B cell (primary cell): ENCODE results near the gene RBP2. TPM values are rescaled to one million over a fixed set of nuclear protein-coding genes. Genes with fewer than 3 reads are reported as not detected.

ENCODE experiments used
- ATAC-seq: fragments of 200-7000 bp; cut with Tn5 transposase; one replicate; pipeline ENCODE4 v1.10.0; 2021; ENCODE audit warnings: low read depth, mild to moderate bottlenecking, moderate number of reproducible peaks, moderate library complexity
- CTCF ChIA-PET: fragments of 350-600 bp; sonication (Branson Sonifier 250); formaldehyde crosslinking; loops from one replicate; lab custom pipeline; 2021; ENCODE audit warnings: antibody characterized with exemption, inconsistent platforms; lab: Charles Lee
- POLR2A ChIA-PET: fragments of 350-600 bp; sonication (Branson Sonifier 250); formaldehyde crosslinking; loops from one replicate; lab custom pipeline; 2021; ENCODE audit warnings: antibody characterized with exemption; lab: Charles Lee
- DNase-seq: peaks from one replicate; pipeline ENCODE4 v3.0.0; 2013
- H2AFZ ChIP-seq: 2 replicates; pipeline ENCODE4 v1.6.1; 2012; ENCODE audit warnings: mild to moderate bottlenecking, low read depth, low read length; ENCODE audit not compliant: insufficient read depth, poor library complexity, severe bottlenecking
- H3K27ac ChIP-seq, 2 donors: 1 replicate in 1 of 2; 2 replicates in 1 of 2; pipeline ENCODE4 v1.5.1; 2012 to 2013; ENCODE audit warnings: low read length in 2 of 2, mild to moderate bottlenecking in 2 of 2, moderate library complexity in 1 of 2
- H3K27me3 ChIP-seq, 4 experiments: fragments of 200-600 bp in 1 of 4; sonication (generic) in 1 of 4; replicated peaks in 1 of 4; 1 replicate in 2 of 4; 2 replicates in 2 of 4; pipeline versions ENCODE4 v1.6.1 to v1.7.0; 2013 to 2016; ENCODE audit warnings: low read length in 3 of 4, mild to moderate bottlenecking in 2 of 4, mixed read lengths in 1 of 4, moderate library complexity in 1 of 4; ENCODE audit not compliant: insufficient read depth in 4 of 4, control insufficient read depth in 3 of 4; ENCODE audit errors: control extremely low read depth in 1 of 4
- H3K36me3 ChIP-seq, 2 experiments: replicated peaks in 1 of 2; 1 replicate in 1 of 2; 2 replicates in 1 of 2; pipeline versions ENCODE4 v1.6.1 to v1.7.1; 2013; ENCODE audit warnings: low read length in 1 of 2; ENCODE audit not compliant: insufficient read depth in 2 of 2, control insufficient read depth in 1 of 2; ENCODE audit errors: control extremely low read depth in 1 of 2, extremely low read depth in 1 of 2
- H3K4me1 ChIP-seq, 2 donors: fragments of 200-600 bp in 1 of 2; sonication (generic) in 1 of 2; 1 replicate in 1 of 2; 2 replicates in 1 of 2; pipeline versions ENCODE4 v1.5.1 to v1.6.1; 2013 to 2017; ENCODE audit warnings: low read length in 2 of 2; ENCODE audit not compliant: control insufficient read depth in 2 of 2, insufficient read depth in 2 of 2
- H3K4me2 ChIP-seq: replicated peaks from 2 replicates; pipeline ENCODE3; 2012; ENCODE audit warnings: mild to moderate bottlenecking, low read depth, low read length; ENCODE audit not compliant: poor library complexity, severe bottlenecking
- H3K4me3 ChIP-seq, 5 experiments: fragments of 200-600 bp in 1 of 5; sonication (generic) in 1 of 5; 1 replicate in 3 of 5; 2 replicates in 2 of 5; pipeline versions ENCODE4 v1.5.1 to v1.7.0; 2011 to 2016; ENCODE audit warnings: low read length in 4 of 5, mild to moderate bottlenecking in 4 of 5, low read depth in 2 of 5, control low read depth in 1 of 5, moderate library complexity in 1 of 5; ENCODE audit not compliant: insufficient read depth in 1 of 5; ENCODE audit errors: control extremely low read depth in 1 of 5, extremely low read depth in 1 of 5
- H3K79me2 ChIP-seq: fragments of 200-600 bp; sonication (generic); one replicate; pipeline ENCODE4 v1.6.0; 2016; ENCODE audit warnings: low read length; ENCODE audit not compliant: control insufficient read depth, insufficient read depth
- H3K9ac ChIP-seq: fragments of 200-600 bp; sonication (generic); 2 replicates; pipeline ENCODE4 v1.6.1; 2017; ENCODE audit warnings: mild to moderate bottlenecking, low read length, moderate library complexity
- H3K9me3 ChIP-seq, 3 donors: one replicate each; pipeline versions ENCODE4 v1.6.1 to v1.7.1; 2013; ENCODE audit warnings: low read length in 2 of 3; ENCODE audit not compliant: control insufficient read depth in 2 of 3, insufficient read depth in 1 of 3; ENCODE audit errors: control extremely low read depth in 1 of 3
- H4K20me1 ChIP-seq: 2 replicates; pipeline ENCODE4 v1.6.0; 2012; ENCODE audit warnings: mild to moderate bottlenecking, low read length; ENCODE audit not compliant: insufficient read depth, control insufficient read depth, poor library complexity, severe bottlenecking
- H3K27ac Mint-ChIP-seq: one replicate; pipeline ENCODE4 v1.8.0; 2021; ENCODE audit warnings: mixed read lengths
- H3K27me3 Mint-ChIP-seq: one replicate; pipeline ENCODE4 v1.8.0; 2021; ENCODE audit warnings: mixed read lengths
- H3K4me1 Mint-ChIP-seq: one replicate; pipeline ENCODE4 v1.8.0; 2021; ENCODE audit warnings: mixed read lengths
- H3K4me3 Mint-ChIP-seq: one replicate; pipeline ENCODE4 v1.8.0; 2021; ENCODE audit warnings: mixed read lengths
- H3K9me3 Mint-ChIP-seq: one replicate; pipeline ENCODE4 v1.8.0; 2022; ENCODE audit warnings: mixed read lengths; ENCODE audit not compliant: insufficient read depth
- CTCF ChIP-seq: fragments of 200-600 bp; IDR thresholded peaks from one replicate; pipeline ENCODE4 v1.8.0; 2022; ENCODE audit warnings: antibody characterized with exemption, mild to moderate bottlenecking
- EZH2 ChIP-seq: IDR thresholded peaks from 2 replicates; pipeline ENCODE4 v1.6.1; 2012; ENCODE audit warnings: borderline replicate concordance, low read depth, mild to moderate bottlenecking, moderate library complexity, low read length; ENCODE audit not compliant: insufficient read depth, poor library complexity, severe bottlenecking
- WGBS: methylation state at CpG from one replicate; pipeline ENCODE4 v1.1.5; 2013; ENCODE audit warnings: missing lambda C conversion rate; ENCODE audit not compliant: insufficient coverage; 5-methylcytosine and 5-hydroxymethylcytosine counted together
- intact Hi-C: fragments of 100-400 bp; cut with micrococcal nuclease; formaldehyde crosslinking; loops from one replicate; pipeline ENCODE4 v1.10.0; 2022
- polyA plus RNA-seq: library from polyadenylated mRNA; depleted of rRNA; stranded (reverse); fragments of >200 nt; gene quantifications from 2 replicates; pipeline ENCODE4 v1.2.3, GENCODE V29; 2012
- total RNA-seq, 2 donors: library from RNA; stranded (reverse); fragments of 120-200 nt in 1 of 2; gene quantifications; 1 replicate in 1 of 2; 2 replicates in 1 of 2; pipeline versions ENCODE4 v1.2.3 to v1.2.4, GENCODE V29; 2013 to 2022

RBP2 gene
- total and polyA plus RNA-seq, 2 donors (not counting 1 experiment from before 2014, with no cell fraction given), result not detected

- H3K27ac Mint-ChIP-seq, result no peak overlapping the region
- ATAC-seq (no peak), DNase-seq (no peak)
- no peaks in the 10 kb centered on the region for H3K9me3 Mint-ChIP-seq
- Histone ChIP-seq H3K4me3 (no peak overlapping the region), H3K9ac (no peak overlapping the region), H3K79me2 (no peaks in the 10 kb centered on the region), H2AFZ (no peak overlapping the region), H3K4me1 (no peaks in the 10 kb centered on the region), H3K36me3 (no peaks in the 10 kb centered on the region), H4K20me1 (no peaks in the 10 kb centered on the region), H3K27me3 (no peaks in the 10 kb centered on the region), H3K4me2 (no peak overlapping the region), H3K9me3 (no peaks in the 10 kb centered on the region), H3K27ac (no peak overlapping the region)
- no peaks in the 10 kb centered on the region for H3K27me3 Mint-ChIP-seq
- WGBS, result no CpG with 5 or more reads among the region's 3 CpGs
- intact Hi-C loops, result no loop called here
- TF ChIP-seq EZH2 (no peak), CTCF (no peak)
- CTCF ChIA-PET, result no interaction called here
- no peak overlapping the region for H3K4me3 Mint-ChIP-seq
- no peaks in the 10 kb centered on the region for H3K4me1 Mint-ChIP-seq
- POLR2A ChIA-PET, result no interaction called here
Measured at GRCh38 chr3:139472380-139473010, 3.8 kb downstream of the RBP2 start.

GRCh38 chr3:139470199-139470598, 6.1 kb downstream of the RBP2 start:
- no peaks in the 10 kb centered on the region for H3K36me3 ChIP-seq
- Mint-ChIP-seq H3K4me3 (no peak overlapping the region), H3K27ac (no peak overlapping the region), H3K4me1 (no peaks in the 10 kb centered on the region), H3K9me3 (no peaks in the 10 kb centered on the region), H3K27me3 (no peaks in the 10 kb centered on the region)
- H3K27ac ChIP-seq, result no peak overlapping the region
- H3K4me2 ChIP-seq, result no peak overlapping the region
- DNase-seq (no peak), ATAC-seq (no peak)
- H3K9ac ChIP-seq, result no peak overlapping the region
- intact Hi-C loops, result no loop called here
- TF ChIP-seq EZH2 (no peak), CTCF (no peak)
- POLR2A ChIA-PET, result no interaction called here
- H3K9me3 ChIP-seq, result no peaks in the 10 kb centered on the region
- 86% methylated on average over 2 of the region's 2 CpGs for WGBS
- no peaks in the 10 kb centered on the region for H3K79me2 ChIP-seq
- CTCF ChIA-PET, result no interaction called here
- no peak overlapping the region for H3K4me3 ChIP-seq
- H4K20me1 ChIP-seq, result no peaks in the 10 kb centered on the region
- no peaks in the 10 kb centered on the region for H3K27me3 ChIP-seq
- H2AFZ ChIP-seq, result no peak overlapping the region
- no peaks in the 10 kb centered on the region for H3K4me1 ChIP-seq
